ENCODE measurements around the gene MRPS2. TPM values are rescaled to one million over a fixed set of nuclear protein-coding genes. Genes with fewer than 3 reads are reported as not detected.
"Not testable (repeated sequence)": the region's sequence is repeated elsewhere in the genome, so short reads cannot be mapped to it uniquely, and the experiment has no call there.

MRPS2 gene
- total and polyA plus RNA-seq, 3 experiments from 2014 or later, result 50.9 to 71.0 (median 66.7) TPM

DNA sequence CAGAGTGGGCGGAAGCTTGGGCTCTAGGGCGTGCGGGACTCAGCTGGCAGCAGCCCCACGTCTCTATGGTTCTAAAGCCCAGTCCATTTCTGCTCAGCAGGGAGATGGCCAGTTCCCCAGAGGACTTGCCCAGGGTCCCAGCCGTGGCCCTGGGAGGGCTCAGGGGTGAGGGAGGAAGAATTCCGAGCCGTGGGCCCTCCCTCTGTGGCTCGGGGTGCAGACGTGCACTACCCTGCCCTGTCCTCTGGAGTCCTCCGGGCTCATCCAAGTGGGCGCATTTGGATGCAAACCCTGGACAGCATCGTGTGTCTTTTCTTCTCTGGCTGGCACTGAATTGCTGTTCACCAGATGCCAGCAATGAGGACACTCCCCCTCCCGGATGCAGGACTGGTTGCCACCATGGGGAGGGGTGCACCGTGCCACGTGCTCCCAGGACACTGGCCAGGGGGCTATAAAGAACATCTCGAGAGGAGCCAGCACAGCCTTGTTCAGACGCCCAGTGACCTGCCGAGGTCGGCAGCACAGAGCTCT, 45.2 kb downstream of the MRPS2 start, which contains the start of gene OBP2A:
Gene OBP2A, plus strand, starts transcription at position 481 of the 531 bp plus-strand sequence. CDS start 55 bp downstream, outside the sequence.
- H3K4me3 ChIP-seq (ENCODE audit: low read length); H3K36me3 ChIP-seq (ENCODE audit: insufficient read depth, low read length); CTCF ChIA-PET; H3K36me3 Mint-ChIP-seq; H3K4me1 Mint-ChIP-seq; H3K27ac ChIP-seq (ENCODE audit: low read depth, low read length); H3K9me3 ChIP-seq (ENCODE audit: low read length); POLR2A ChIA-PET; H3K4me3 Mint-ChIP-seq; H3K27ac Mint-ChIP-seq; H3K27me3 Mint-ChIP-seq; H3K9me3 Mint-ChIP-seq; H3K27me3 ChIP-seq (ENCODE audit: insufficient read depth, low read length, poor library complexity, severe bottlenecking); H3K4me1 ChIP-seq (ENCODE audit: insufficient read depth, low read length); DNase-seq: not testable (repeated sequence)

DNA sequence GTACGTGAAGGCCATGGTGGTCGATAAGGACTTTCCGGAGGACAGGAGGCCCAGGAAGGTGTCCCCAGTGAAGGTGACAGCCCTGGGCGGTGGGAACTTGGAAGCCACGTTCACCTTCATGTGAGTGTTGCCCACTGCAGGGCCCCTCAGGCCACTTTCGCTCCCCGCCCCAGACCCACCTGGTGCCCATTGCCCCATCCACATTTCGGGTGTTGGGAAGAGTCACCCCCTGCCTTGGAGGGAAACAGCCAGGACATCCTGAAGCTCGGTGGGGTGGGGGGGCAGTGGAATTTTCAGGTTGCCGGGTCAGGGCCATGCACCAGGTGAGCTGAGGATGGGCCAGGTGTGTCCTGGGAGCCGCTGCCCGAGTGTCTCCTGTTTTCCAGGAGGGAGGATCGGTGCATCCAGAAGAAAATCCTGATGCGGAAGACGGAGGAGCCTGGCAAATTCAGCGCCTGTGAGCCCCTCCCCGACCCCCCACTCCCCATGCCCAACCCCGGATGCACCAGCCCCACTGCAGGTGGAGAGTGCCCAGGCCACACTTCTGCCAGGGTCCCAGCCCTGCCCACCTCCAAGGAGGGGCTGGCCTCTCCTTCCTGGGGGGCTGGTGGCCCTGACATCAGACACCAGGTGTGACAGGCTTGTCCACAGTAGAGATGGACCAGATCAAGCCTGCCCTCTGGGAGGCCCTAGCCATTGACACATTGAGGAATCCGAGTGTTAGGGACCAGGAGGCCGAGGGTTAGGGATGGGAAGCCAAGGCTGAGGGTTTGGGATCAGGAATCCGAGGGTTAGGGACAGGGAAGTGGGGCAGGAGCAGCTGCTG, 46.5 kb downstream of the MRPS2 start:
- H3K4me3 Mint-ChIP-seq; CTCF ChIA-PET; H3K36me3 ChIP-seq (ENCODE audit: insufficient read depth, low read length); H3K4me3 ChIP-seq (ENCODE audit: low read length); POLR2A ChIA-PET; H3K27ac ChIP-seq (ENCODE audit: low read depth, low read length); H3K9me3 Mint-ChIP-seq; H3K27me3 ChIP-seq (ENCODE audit: insufficient read depth, low read length, poor library complexity, severe bottlenecking); H3K36me3 Mint-ChIP-seq; H3K4me1 ChIP-seq (ENCODE audit: insufficient read depth, low read length); DNase-seq; H3K27ac Mint-ChIP-seq; H3K4me1 Mint-ChIP-seq; H3K9me3 ChIP-seq (ENCODE audit: low read length): not testable (repeated sequence)
- H3K27me3 Mint-ChIP-seq, result peaks cover 9 to 10% of the 10 kb centered on the region in 2 donors

DNA sequence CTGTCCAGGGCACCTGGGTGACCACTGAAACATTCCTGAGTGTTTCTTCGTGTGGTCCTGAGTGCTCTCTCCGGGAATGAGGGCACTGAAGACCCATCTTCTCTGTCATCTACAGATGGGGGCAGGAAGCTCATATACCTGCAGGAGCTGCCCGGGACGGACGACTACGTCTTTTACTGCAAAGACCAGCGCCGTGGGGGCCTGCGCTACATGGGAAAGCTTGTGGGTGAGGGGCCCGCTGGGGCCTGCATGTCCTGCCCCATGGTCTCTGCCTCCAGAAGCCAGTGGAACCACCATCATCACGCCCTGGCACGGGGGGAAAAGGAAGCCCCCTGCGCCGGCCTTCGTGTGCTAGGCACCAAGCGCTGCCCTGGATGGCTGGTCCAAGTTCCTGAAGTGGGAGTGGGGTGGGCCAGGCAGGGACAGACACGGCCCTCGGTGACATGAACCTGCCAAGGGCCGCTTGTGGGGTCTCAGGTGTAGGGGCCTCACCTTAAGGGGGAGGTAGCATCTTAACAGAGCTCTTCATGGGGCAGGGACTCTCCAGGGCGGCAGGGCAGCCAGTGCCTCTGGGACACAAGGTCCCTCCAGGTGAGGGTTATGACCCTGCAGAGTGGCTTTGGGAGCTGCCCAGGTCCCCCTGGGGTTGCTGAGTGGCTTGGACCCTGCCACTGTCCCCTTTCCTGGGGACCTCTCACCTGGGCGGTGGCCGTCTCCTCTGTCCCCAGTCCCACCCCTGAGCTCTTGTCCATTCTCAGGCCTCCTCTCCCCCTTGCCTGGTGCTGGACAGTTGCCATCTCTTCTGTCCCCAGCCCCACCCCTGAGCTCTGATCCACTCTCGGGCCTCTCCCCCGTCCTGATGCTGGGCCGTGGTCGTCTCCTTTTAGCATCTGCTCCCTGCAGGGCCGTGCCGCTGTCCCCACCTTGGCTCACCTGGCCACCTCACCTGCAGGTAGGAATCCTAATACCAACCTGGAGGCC, 47.6 kb downstream of the MRPS2 start:
- Histone ChIP-seq H3K4me1 (ENCODE audit: insufficient read depth, low read length) (no peaks in the 10 kb centered on the region), H3K36me3 (ENCODE audit: insufficient read depth, low read length) (no peaks in the 10 kb centered on the region), H3K27me3 (ENCODE audit: insufficient read depth, low read length, poor library complexity, severe bottlenecking) (no peaks in the 10 kb centered on the region), H3K4me3 (ENCODE audit: low read length) (no peak overlapping the region), H3K9me3 (ENCODE audit: low read length) (no peaks in the 10 kb centered on the region), H3K27ac (ENCODE audit: low read depth, low read length) (no peak overlapping the region)
- Mint-ChIP-seq H3K36me3 (no peaks in the 10 kb centered on the region), H3K4me3 (no peak overlapping the region), H3K27me3 (peaks cover 9 to 10% of the 10 kb centered on the region in 2 donors), H3K4me1 (no peaks in the 10 kb centered on the region), H3K9me3 (no peaks in the 10 kb centered on the region), H3K27ac (no peak overlapping the region)
- POLR2A ChIA-PET, result no interaction called here
- DNase-seq, result no peak
- CTCF ChIA-PET, result interaction anchor here (0.6 to 1.2 kb wide), 2 partner anchors 18 to 114 kb away, joined by 3 read pairs; no protein-coding TSS in a partner anchor

DNA sequence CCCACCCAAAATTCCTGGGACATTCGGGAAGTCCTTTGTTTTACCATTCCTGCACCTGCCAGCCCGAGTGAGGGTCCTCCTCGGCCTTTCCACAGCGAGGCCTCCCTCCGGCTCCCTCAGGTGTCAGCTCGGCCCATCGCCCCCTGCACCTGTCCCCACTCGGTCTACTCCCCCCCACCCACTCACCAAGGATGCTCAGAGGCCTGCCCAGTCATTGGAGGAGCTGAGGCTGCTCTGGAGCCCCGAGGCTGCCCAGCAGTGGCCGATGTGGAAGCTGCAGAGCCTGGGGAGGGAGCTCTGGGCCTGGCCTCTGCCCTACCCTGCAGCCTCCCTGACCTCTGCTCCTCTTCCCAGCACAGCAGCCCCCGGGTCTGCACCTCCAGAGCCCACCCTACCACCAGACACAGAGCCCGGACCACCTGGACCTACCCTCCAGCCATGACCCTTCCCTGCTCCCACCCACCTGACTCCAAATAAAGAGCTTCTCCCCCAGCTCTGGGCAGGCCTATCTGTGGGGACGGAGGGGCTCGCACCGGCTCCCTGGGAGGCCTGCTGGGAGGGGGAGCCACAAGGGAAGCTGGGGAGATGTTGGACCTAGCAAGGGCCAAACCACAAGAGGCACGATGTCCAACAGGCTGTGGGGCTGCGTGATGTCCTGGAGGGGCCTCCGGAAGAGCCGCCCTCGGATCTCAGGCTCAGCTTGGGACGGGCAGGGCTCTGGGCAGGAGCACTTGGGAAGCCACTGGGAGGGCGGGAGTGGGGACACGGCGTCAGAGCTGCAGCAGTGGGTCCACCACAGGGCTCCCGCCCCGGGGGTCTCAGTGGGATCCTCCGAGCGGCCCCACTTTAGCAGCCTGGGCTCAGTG, 49.2 kb downstream of the MRPS2 start:
- H3K9me3 ChIP-seq (ENCODE audit: low read length); H3K4me3 Mint-ChIP-seq; H3K27ac ChIP-seq (ENCODE audit: low read depth, low read length); DNase-seq; H3K9me3 Mint-ChIP-seq; H3K4me1 ChIP-seq (ENCODE audit: insufficient read depth, low read length); H3K27me3 ChIP-seq (ENCODE audit: insufficient read depth, low read length, poor library complexity, severe bottlenecking); CTCF ChIA-PET; H3K36me3 ChIP-seq (ENCODE audit: insufficient read depth, low read length); H3K36me3 Mint-ChIP-seq; POLR2A ChIA-PET; H3K4me3 ChIP-seq (ENCODE audit: low read length); H3K4me1 Mint-ChIP-seq: not testable (repeated sequence)
- Mint-ChIP-seq H3K27me3 (peaks cover 3 to 10% of the 10 kb centered on the region in 2 donors), H3K27ac (peak overlapping the region in 1 of 8 donors; percentile 77)

DNA sequence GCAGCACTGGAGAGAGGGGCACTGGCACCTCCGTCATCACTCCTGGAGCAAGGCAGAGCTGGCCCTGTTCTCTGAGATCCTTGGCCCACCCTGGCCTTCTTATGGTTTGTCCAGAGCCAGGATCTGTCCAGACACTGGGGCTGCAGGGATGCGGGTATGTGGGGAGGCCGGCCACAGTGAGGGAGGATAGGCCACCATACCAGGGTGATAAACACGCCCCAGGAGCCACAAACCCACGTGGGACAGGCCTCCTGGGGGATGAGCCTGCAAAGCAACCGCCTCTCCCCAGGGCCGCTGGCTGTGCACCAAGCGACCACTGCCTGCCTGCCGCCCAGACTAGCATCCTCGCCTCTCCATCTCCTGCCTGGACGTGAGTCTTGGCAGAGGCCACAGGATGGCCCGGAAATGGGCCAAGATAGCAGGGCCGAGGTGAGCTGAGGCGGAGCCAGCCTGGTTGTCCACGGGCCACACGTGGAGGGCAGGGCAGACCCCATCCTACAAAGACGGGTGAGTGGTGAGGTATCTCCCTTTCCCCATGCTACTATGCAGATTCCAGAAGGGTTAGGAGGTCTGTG, 49.9 kb downstream of the MRPS2 start:
- Histone ChIP-seq H3K27ac (ENCODE audit: low read depth, low read length) (no peak overlapping the region), H3K9me3 (ENCODE audit: low read length) (no peaks in the 10 kb centered on the region), H3K4me1 (ENCODE audit: insufficient read depth, low read length) (no peaks in the 10 kb centered on the region), H3K36me3 (ENCODE audit: insufficient read depth, low read length) (no peaks in the 10 kb centered on the region), H3K27me3 (ENCODE audit: insufficient read depth, low read length, poor library complexity, severe bottlenecking) (no peaks in the 10 kb centered on the region), H3K4me3 (ENCODE audit: low read length) (no peak overlapping the region)
- H3K4me3 Mint-ChIP-seq, result no peak overlapping the region
- peaks cover 3 to 5% of the 10 kb centered on the region in 2 donors for H3K27me3 Mint-ChIP-seq
- no peak for DNase-seq
- no peak overlapping the region for H3K27ac Mint-ChIP-seq
- ChIA-PET CTCF (no interaction called here), POLR2A (no interaction called here)
- H3K4me1 Mint-ChIP-seq, result no peaks in the 10 kb centered on the region
- H3K36me3 Mint-ChIP-seq, result no peaks in the 10 kb centered on the region
- H3K9me3 Mint-ChIP-seq, result no peaks in the 10 kb centered on the region

DNA sequence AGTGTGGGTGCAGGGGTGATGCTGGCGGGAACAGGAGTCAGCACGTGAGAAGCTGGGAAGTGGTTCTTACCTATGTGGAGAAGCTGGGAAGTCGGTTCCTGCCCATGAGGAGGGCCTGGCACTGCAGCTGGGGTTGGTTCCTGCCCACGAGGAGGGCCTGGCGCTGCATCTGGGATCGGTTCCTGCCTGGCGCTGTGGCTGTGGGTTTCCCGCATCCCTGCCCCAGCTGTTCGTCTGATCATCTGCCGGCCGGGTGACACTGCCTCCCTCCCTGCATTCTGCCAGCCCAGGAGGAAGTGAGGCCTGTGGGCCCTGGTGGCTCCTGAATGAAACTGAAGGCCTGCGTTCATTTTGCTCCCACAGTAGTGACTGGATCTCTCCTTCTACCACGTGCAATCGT, 50.5 kb downstream of the MRPS2 start:
- no peak overlapping the region for H3K27ac ChIP-seq (ENCODE audit: low read depth, low read length)
- no peaks in the 10 kb centered on the region for H3K36me3 ChIP-seq (ENCODE audit: insufficient read depth, low read length)
- H3K4me1 ChIP-seq (ENCODE audit: insufficient read depth, low read length), result no peaks in the 10 kb centered on the region
- H3K9me3 Mint-ChIP-seq, result no peaks in the 10 kb centered on the region
- peaks cover 3 to 5% of the 10 kb centered on the region in 2 donors for H3K27me3 Mint-ChIP-seq
- H3K36me3 Mint-ChIP-seq, result no peaks in the 10 kb centered on the region
- ChIA-PET POLR2A (no interaction called here), CTCF (no interaction called here)
- no peak overlapping the region for H3K4me3 Mint-ChIP-seq
- H3K27ac Mint-ChIP-seq, result no peak overlapping the region
- no peaks in the 10 kb centered on the region for H3K4me1 Mint-ChIP-seq
- no peaks in the 10 kb centered on the region for H3K27me3 ChIP-seq (ENCODE audit: insufficient read depth, low read length, poor library complexity, severe bottlenecking)
- H3K4me3 ChIP-seq (ENCODE audit: low read length), result no peak overlapping the region
- DNase-seq, result no peak
- H3K9me3 ChIP-seq (ENCODE audit: low read length), result no peaks in the 10 kb centered on the region

DNA sequence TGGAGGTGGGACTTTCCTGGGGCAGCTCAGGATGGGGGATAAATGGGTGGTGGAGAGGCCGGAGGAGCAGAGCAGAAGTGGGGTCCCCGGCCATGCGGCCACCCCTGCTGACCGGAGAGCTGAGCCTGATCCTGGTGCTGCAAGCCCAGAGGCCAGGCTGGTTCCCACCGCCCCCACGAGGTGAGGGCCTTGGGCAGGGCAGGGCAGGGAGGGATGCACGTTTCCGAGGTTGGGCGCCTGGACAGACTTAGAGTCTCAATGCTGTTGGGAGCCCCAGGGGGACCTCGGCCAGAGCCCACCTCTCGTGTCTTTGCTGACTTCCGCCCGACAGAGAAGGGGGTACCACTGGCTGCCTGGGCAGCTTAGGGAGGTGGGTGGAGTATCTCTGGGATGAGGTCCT, 51.0 kb downstream of the MRPS2 start:
- H3K4me1 Mint-ChIP-seq, result no peaks in the 10 kb centered on the region
- no peaks in the 10 kb centered on the region for H3K9me3 ChIP-seq (ENCODE audit: low read length)
- H3K9me3 Mint-ChIP-seq, result no peaks in the 10 kb centered on the region
- no peaks in the 10 kb centered on the region for H3K36me3 ChIP-seq (ENCODE audit: insufficient read depth, low read length)
- POLR2A ChIA-PET, result no interaction called here
- H3K4me1 ChIP-seq (ENCODE audit: insufficient read depth, low read length), result no peaks in the 10 kb centered on the region
- H3K4me3 ChIP-seq (ENCODE audit: low read length), result no peak overlapping the region
- no peak overlapping the region for H3K4me3 Mint-ChIP-seq
- H3K27me3 ChIP-seq (ENCODE audit: insufficient read depth, low read length, poor library complexity, severe bottlenecking), result no peaks in the 10 kb centered on the region
- H3K27ac Mint-ChIP-seq, result no peak overlapping the region
- peaks cover 3 to 5% of the 10 kb centered on the region in 2 donors for H3K27me3 Mint-ChIP-seq
- no peak overlapping the region for H3K27ac ChIP-seq (ENCODE audit: low read depth, low read length)
- DNase-seq, result no peak
- no peaks in the 10 kb centered on the region for H3K36me3 Mint-ChIP-seq
- CTCF ChIA-PET, result no interaction called here
